HepG2 (cell line): Measurements from ENCODE around the gene SPRED3. TPM values are rescaled to one million over a fixed set of nuclear protein-coding genes. Genes with fewer than 3 reads are reported as not detected.

ENCODE experiments used
- ATAC-seq: fragments of 200-7000 bp; cut with Tn5 transposase; 3 replicates; pipeline ENCODE4 v1.9.1; 2020; ENCODE audit warnings: mild to moderate bottlenecking, moderate library complexity
- BruUV-seq: library from RNA; stranded (reverse); fragments of 400-500 nt; replicated peaks from 2 replicates; lab custom pipeline; 2021; lab: Mats Ljungman, UMichigan
- CTCF ChIA-PET: fragments of 300-600 bp; formaldehyde crosslinking; extraction: SDS; loops from one replicate; lab custom pipeline; 2021; ENCODE audit warnings: low total read pairs, inconsistent platforms, low intra/inter-chr PET ratio; lab: Yijun Ruan, JAX
- POLR2A ChIA-PET: fragments of 350-600 bp; sonication (Branson Sonifier 250); formaldehyde crosslinking; loops from one replicate; lab custom pipeline; 2020; ENCODE audit warnings: antibody characterized with exemption, inconsistent platforms; lab: Yijun Ruan, JAX
- DNase-seq: peaks from one replicate; pipeline ENCODE4 v3.0.0-alpha.2; 2015; ENCODE audit warnings: low spot score
- FAIRE-seq: peaks from 3 replicates; lab custom pipeline; 2011; peaks lifted over from hg19 to GRCh38; lab: Jason Lieb, UNC
- H2AFZ ChIP-seq: one replicate; pipeline ENCODE4 v1.6.1; 2011; ENCODE audit warnings: low read length, inconsistent platforms
- H3K27ac ChIP-seq: fragments of 300-600 bp; 3 replicates; pipeline ENCODE4 v1.8.0; 2011; ENCODE audit warnings: mixed run types, mild to moderate bottlenecking, mixed read lengths, low read length, inconsistent platforms; ENCODE audit not compliant: insufficient read depth; ENCODE audit errors: extremely low read length
- H3K27me3 ChIP-seq, 2 experiments: fragments of 200-600 bp in 1 of 2; 2 replicates in 1 of 2; 3 replicates in 1 of 2; pipeline versions ENCODE4 v1.6.0 to v1.8.0; 2011; ENCODE audit warnings: low read length in 2 of 2, mild to moderate bottlenecking in 2 of 2, moderate library complexity in 2 of 2, inconsistent platforms in 1 of 2; ENCODE audit not compliant: insufficient read depth in 2 of 2, control insufficient read depth in 1 of 2
- H3K36me3 ChIP-seq, 2 experiments: fragments of 200-600 bp in 1 of 2; replicated peaks in 1 of 2; 2 replicates in 1 of 2; 3 replicates in 1 of 2; pipeline versions ENCODE4 v1.5.1 to v1.8.0; 2011; ENCODE audit warnings: low read length in 2 of 2, inconsistent platforms in 1 of 2; ENCODE audit not compliant: insufficient read depth in 2 of 2, control insufficient read depth in 1 of 2
- H3K4me1 ChIP-seq: 2 replicates; pipeline ENCODE4 v1.5.1; 2012; ENCODE audit warnings: low read length, inconsistent platforms; ENCODE audit not compliant: insufficient read depth
- H3K4me2 ChIP-seq: 2 replicates; pipeline ENCODE4 v1.6.0; 2011; ENCODE audit warnings: low read depth, low read length, inconsistent platforms
- H3K4me3 ChIP-seq, 3 experiments: fragments of 200-600 bp in 1 of 3; sonication (generic), shearing (Covaris generic) in 1 of 3; replicated peaks in 1 of 3; 2 replicates each; pipeline ENCODE4 v1.5.1; 2011 to 2016; ENCODE audit warnings: low read length in 3 of 3, inconsistent platforms in 2 of 3, low read depth in 2 of 3, mild to moderate bottlenecking in 2 of 3, control low read depth in 1 of 3, mixed read lengths in 1 of 3; ENCODE audit not compliant: insufficient read depth in 1 of 3
- H3K79me2 ChIP-seq: one replicate; pipeline ENCODE4 v1.6.1; 2011; ENCODE audit warnings: low read length, inconsistent platforms; ENCODE audit not compliant: insufficient read depth
- H3K9ac ChIP-seq: 2 replicates; pipeline ENCODE4 v1.6.0; 2011; ENCODE audit warnings: mild to moderate bottlenecking, low read depth, low read length, inconsistent platforms; ENCODE audit not compliant: insufficient read depth
- H3K9me3 ChIP-seq: 2 replicates; pipeline ENCODE4 v1.5.1; 2012; ENCODE audit warnings: mild to moderate bottlenecking, low read length
- H4K20me1 ChIP-seq: 2 replicates; pipeline ENCODE4 v1.6.0; 2011; ENCODE audit warnings: inconsistent platforms, mild to moderate bottlenecking, low read length, moderate library complexity; ENCODE audit not compliant: insufficient read depth
- EEA1 ChIP-seq: sonication (generic); formaldehyde crosslinking; IDR thresholded peaks from 2 replicates; pipeline ENCODE4 v1.5.1; 2020; ENCODE audit warnings: mild to moderate bottlenecking, missing genetic modification reagents, borderline replicate concordance
- HMG20B ChIP-seq: conservative IDR thresholded peaks from 2 replicates; pipeline ENCODE4 v1.6.1; 2016; ENCODE audit warnings: missing genetic modification reagents, missing compliant biosample characterization
- HNRNPL ChIP-seq: fragments of 200-400 bp; formaldehyde crosslinking; IDR thresholded peaks from 2 replicates; pipeline ENCODE4 v1.6.1; 2017; ENCODE audit warnings: mild to moderate bottlenecking, low read depth, low read length
- JUN ChIP-seq: sonication (generic); formaldehyde crosslinking; IDR thresholded peaks from 2 replicates; pipeline ENCODE4 v1.4.0; 2020; ENCODE audit warnings: mild to moderate bottlenecking, missing genetic modification reagents
- LCORL ChIP-seq, 2 experiments: fragments of 450-650 bp in 1 of 2; sonication (generic) in 1 of 2; formaldehyde crosslinking in 1 of 2; IDR thresholded peaks; 2 replicates each; pipeline versions ENCODE4 v1.5.0 to v1.6.1; 2017 to 2020; ENCODE audit warnings: antibody characterized with exemption in 1 of 2, missing genetic modification reagents in 1 of 2
- PAWR ChIP-seq: sonication (generic); formaldehyde crosslinking; IDR thresholded peaks from 2 replicates; pipeline ENCODE4 v1.4.0; 2020; ENCODE audit warnings: missing genetic modification reagents, mild to moderate bottlenecking, borderline replicate concordance
- PHB2 ChIP-seq: fragments of 450-650 bp; IDR thresholded peaks from 2 replicates; pipeline ENCODE4 v1.6.1; 2018; ENCODE audit not compliant: partially characterized antibody
- RBM22 ChIP-seq: fragments of 200-400 bp; formaldehyde crosslinking; optimal IDR thresholded peaks from 2 replicates; pipeline ENCODE3; 2017; ENCODE audit warnings: mild to moderate bottlenecking, low read length, moderate library complexity
- SALL1 ChIP-seq: sonication (generic); formaldehyde crosslinking; IDR thresholded peaks from 2 replicates; pipeline ENCODE4 v1.8.0; 2022; ENCODE audit warnings: mild to moderate bottlenecking, missing genetic modification reagents
- ZFP37 ChIP-seq: sonication (generic); formaldehyde crosslinking; IDR thresholded peaks from 2 replicates; pipeline ENCODE4 v1.4.0; 2020; ENCODE audit warnings: missing genetic modification reagents, borderline replicate concordance
- ZFP62 ChIP-seq: sonication (generic); formaldehyde crosslinking; IDR thresholded peaks from 2 replicates; pipeline ENCODE4 v1.4.0; 2020; ENCODE audit warnings: missing genetic modification reagents
- ZNF441 ChIP-seq: sonication (generic); formaldehyde crosslinking; IDR thresholded peaks from 2 replicates; pipeline ENCODE4 v1.7.0; 2021; ENCODE audit warnings: missing genetic modification reagents, borderline replicate concordance
- WGBS: methylation state at CpG from one replicate; pipeline ENCODE4 v1.1.6; 2017; ENCODE audit warnings: low lambda C conversion rate; 5-methylcytosine and 5-hydroxymethylcytosine counted together
- in situ Hi-C: cut with HindIII; loops from 2 replicates; pipeline ENCODE4 v1.10.0; 2017; ENCODE audit warnings: low pct_unique_long_range_greater_than_20kb; ENCODE audit not compliant: extremely low pct_ligation_motif_present
- intact Hi-C: fragments of 100-400 bp; cut with micrococcal nuclease; formaldehyde crosslinking; loops from one replicate; pipeline ENCODE4 v1.10.0; 2022; ENCODE audit not compliant: unreplicated experiment
- polyA plus RNA-seq, 8 experiments: library from polyadenylated mRNA; depleted of rRNA in 3 of 8; stranded (reverse) in 7 of 8; unstranded in 1 of 8; fragments of >200 nt; fragmentation: Illumina TruSeq in 4 of 8; extraction: Trizol in 4 of 8; gene quantifications; 2 replicates each; pipeline versions ENCODE4 v1.2.1 to v1.2.3, GENCODE V29; 2011 to 2016; ENCODE audit warnings: low read depth in 4 of 8, missing spikeins in 1 of 8, mixed read lengths in 1 of 8; ENCODE audit not compliant: insufficient read depth in 1 of 8
- total RNA-seq, 5 experiments: library from RNA; depleted of rRNA; stranded (reverse); fragments of >200 nt; fragmentation: Illumina TruSeq; extraction: Trizol; gene quantifications; 2 replicates each; pipeline ENCODE4 v1.2.3, GENCODE V29; 2016; ENCODE audit warnings: low read depth in 1 of 5
- TF ChIP-seq, protein P1 (sequence below): sonication (generic); formaldehyde crosslinking; IDR thresholded peaks from 2 replicates; pipeline ENCODE4 v1.8.1; 2022; ENCODE audit warnings: mild to moderate bottlenecking, missing genetic modification reagents
- TF ChIP-seq, protein P2 (sequence below): sonication (generic); formaldehyde crosslinking; IDR thresholded peaks from 2 replicates; pipeline ENCODE4 v1.8.0; 2022; ENCODE audit warnings: mild to moderate bottlenecking, missing genetic modification reagents
- TF ChIP-seq, protein P3 (sequence below): sonication (generic); formaldehyde crosslinking; IDR thresholded peaks from 2 replicates; pipeline ENCODE4 v1.8.1; 2022; ENCODE audit warnings: low read depth, mild to moderate bottlenecking, missing genetic modification reagents

Gene SPRED3
- total and polyA plus RNA-seq, 2 of the 13 experiments (the other 11 are each of a cell fraction or from before 2014, with no cell fraction given) = 0.15 to 0.17 TPM

DNA sequence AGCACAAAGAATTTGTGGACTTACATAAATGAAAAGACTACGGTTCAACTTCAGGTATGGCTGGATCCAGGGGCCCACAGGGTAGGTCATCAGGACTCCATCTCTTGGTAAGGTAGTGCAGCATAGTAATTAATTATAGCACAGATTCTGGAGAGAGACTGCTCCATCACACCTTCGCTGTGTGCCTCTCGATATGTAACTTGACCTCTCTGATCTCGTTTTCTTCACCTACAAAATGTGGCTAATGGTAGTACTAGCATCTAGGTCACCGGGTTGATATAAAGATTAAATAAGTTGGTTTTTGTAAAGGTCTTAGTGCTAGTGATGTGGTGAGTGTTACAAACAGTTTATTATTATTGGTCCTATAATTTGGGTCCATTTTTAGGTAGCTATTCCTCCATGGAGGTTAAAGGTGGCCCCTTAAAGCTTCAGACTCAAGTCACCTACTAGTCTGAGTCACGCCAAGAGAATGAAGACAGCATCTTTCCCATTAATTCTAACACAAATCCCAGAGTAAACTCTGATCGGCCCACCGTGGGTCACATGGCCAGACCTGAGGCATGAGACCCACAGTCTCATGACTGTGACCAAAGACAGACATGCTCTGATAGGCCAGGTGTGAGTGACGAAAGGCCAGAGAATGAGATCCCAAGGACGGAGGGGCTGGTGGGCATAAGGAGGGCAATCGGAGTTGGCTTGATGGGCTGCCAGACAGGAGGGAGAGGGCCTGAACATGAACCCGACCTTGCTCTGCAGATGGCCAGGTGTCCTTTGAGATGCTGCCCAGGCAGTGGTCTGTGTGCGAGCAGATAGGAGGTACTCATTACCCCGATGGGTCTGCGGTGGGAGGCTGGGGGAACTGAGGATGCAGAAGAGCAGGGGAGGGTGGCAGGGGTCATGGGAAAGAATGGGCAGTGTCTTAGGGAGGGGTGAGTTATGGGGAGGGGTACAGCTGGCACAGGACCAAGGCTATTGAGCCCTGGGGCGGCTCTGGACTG is 32.5 kb upstream of the SPRED3 start:
- Histone ChIP-seq H2AFZ (no peak overlapping the region), H3K4me2 (no peak overlapping the region), H3K4me1 (peaks cover 1% of the 10 kb centered on the region; the same call in 1 of the 2 replicates), H3K27ac (no peak overlapping the region), H3K9ac (no peak overlapping the region), H3K4me3 (no peak overlapping the region), H3K27me3 (peaks cover 14 to 52% of the 10 kb centered on the region in 2 experiments), H3K36me3 (no peaks in the 10 kb centered on the region), H3K79me2 (no peaks in the 10 kb centered on the region), H4K20me1 (no peaks in the 10 kb centered on the region), H3K9me3 (no peaks in the 10 kb centered on the region)
- BruUV-seq = no TSS peak
- in situ Hi-C loops = no loop called here
- CTCF ChIA-PET = no interaction called here
- DNase-seq = no peak
- ATAC-seq = no peak
- POLR2A ChIA-PET = no interaction called here
- WGBS = 30% methylated on average over 14 of the region's 16 CpGs
- intact Hi-C loops = no loop called here
- FAIRE-seq = no peak
- TF ChIP-seq LCORL (IDR thresholded peaks at IDR 0.05) (no peak), LCORL (CRISPR knock-in tag; IDR thresholded peaks at IDR 0.05) (no peak), HNRNPL (no peak), RBM22 (no peak), PAWR (CRISPR knock-in tag) (no peak), ZFP62 (CRISPR knock-in tag) (no peak), ZNF441 (no peak), HMG20B (CRISPR knock-in tag) (no peak), SALL1 (CRISPR knock-in tag) (no peak), EEA1 (no peak), ZFP37 (no peak), JUN (no peak), PHB2 (no peak)
- TF ChIP-seq, protein P1, sequence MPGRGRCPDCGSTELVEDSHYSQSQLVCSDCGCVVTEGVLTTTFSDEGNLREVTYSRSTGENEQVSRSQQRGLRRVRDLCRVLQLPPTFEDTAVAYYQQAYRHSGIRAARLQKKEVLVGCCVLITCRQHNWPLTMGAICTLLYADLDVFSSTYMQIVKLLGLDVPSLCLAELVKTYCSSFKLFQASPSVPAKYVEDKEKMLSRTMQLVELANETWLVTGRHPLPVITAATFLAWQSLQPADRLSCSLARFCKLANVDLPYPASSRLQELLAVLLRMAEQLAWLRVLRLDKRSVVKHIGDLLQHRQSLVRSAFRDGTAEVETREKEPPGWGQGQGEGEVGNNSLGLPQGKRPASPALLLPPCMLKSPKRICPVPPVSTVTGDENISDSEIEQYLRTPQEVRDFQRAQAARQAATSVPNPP (CRISPR knock-in tag) = no peak
- TF ChIP-seq, protein P2, sequence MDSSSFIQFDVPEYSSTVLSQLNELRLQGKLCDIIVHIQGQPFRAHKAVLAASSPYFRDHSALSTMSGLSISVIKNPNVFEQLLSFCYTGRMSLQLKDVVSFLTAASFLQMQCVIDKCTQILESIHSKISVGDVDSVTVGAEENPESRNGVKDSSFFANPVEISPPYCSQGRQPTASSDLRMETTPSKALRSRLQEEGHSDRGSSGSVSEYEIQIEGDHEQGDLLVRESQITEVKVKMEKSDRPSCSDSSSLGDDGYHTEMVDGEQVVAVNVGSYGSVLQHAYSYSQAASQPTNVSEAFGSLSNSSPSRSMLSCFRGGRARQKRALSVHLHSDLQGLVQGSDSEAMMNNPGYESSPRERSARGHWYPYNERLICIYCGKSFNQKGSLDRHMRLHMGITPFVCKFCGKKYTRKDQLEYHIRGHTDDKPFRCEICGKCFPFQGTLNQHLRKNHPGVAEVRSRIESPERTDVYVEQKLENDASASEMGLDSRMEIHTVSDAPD (CRISPR knock-in tag) = no peak
- TF ChIP-seq, protein P3, sequence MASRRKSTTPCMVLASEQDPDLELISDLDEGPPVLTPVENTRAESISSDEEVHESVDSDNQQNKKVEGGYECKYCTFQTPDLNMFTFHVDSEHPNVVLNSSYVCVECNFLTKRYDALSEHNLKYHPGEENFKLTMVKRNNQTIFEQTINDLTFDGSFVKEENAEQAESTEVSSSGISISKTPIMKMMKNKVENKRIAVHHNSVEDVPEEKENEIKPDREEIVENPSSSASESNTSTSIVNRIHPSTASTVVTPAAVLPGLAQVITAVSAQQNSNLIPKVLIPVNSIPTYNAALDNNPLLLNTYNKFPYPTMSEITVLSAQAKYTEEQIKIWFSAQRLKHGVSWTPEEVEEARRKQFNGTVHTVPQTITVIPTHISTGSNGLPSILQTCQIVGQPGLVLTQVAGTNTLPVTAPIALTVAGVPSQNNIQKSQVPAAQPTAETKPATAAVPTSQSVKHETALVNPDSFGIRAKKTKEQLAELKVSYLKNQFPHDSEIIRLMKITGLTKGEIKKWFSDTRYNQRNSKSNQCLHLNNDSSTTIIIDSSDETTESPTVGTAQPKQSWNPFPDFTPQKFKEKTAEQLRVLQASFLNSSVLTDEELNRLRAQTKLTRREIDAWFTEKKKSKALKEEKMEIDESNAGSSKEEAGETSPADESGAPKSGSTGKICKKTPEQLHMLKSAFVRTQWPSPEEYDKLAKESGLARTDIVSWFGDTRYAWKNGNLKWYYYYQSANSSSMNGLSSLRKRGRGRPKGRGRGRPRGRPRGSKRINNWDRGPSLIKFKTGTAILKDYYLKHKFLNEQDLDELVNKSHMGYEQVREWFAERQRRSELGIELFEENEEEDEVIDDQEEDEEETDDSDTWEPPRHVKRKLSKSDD (CRISPR knock-in tag) = no peak
